ENCODE measurements around the gene UBE3D.

DNA sequence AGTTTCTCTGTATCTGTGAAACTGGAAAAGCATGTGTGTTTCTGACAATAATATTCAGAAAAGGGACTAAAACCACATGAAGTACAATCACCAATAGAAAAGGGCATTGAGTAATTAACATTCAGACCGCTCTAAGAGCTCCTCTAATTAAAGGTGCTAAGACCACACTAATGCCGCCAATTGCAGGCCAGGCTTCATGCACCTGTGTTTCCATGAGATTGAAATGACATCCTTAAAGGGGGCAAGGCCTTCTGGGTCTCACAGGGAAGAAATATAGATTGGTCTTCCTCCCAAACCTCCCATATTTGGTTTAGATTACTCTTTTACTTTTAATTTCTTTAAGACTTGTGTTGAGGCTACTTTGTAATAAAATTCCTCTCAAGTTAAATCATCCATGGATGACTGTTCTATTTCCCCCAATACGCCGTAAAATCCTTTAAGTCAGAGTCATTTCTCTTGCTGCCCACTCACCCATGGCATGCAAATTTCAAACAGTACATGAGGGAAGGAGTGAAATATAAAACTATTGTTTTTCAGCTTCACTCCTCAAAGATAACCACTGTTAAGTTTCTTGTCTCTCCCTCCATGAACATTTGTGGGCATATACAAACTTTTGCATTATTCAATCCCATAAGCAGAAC lies 110.6 kb downstream of the UBE3D start:
- TF ChIP-seq CTCF (IDR thresholded peaks at IDR 0.05), result no peak
- no peak for TF ChIP-seq TCF7L2 (IDR thresholded peaks at IDR 0.05; ENCODE audit: low read depth, low read length)
- TF ChIP-seq, protein P1, sequence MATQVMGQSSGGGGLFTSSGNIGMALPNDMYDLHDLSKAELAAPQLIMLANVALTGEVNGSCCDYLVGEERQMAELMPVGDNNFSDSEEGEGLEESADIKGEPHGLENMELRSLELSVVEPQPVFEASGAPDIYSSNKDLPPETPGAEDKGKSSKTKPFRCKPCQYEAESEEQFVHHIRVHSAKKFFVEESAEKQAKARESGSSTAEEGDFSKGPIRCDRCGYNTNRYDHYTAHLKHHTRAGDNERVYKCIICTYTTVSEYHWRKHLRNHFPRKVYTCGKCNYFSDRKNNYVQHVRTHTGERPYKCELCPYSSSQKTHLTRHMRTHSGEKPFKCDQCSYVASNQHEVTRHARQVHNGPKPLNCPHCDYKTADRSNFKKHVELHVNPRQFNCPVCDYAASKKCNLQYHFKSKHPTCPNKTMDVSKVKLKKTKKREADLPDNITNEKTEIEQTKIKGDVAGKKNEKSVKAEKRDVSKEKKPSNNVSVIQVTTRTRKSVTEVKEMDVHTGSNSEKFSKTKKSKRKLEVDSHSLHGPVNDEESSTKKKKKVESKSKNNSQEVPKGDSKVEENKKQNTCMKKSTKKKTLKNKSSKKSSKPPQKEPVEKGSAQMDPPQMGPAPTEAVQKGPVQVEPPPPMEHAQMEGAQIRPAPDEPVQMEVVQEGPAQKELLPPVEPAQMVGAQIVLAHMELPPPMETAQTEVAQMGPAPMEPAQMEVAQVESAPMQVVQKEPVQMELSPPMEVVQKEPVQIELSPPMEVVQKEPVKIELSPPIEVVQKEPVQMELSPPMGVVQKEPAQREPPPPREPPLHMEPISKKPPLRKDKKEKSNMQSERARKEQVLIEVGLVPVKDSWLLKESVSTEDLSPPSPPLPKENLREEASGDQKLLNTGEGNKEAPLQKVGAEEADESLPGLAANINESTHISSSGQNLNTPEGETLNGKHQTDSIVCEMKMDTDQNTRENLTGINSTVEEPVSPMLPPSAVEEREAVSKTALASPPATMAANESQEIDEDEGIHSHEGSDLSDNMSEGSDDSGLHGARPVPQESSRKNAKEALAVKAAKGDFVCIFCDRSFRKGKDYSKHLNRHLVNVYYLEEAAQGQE (IDR thresholded peaks at IDR 0.05; ENCODE audit: insufficient read depth in 1 of 2, low read depth in 2 of 2, low read length in 1 of 2), result no peak
- TF ChIP-seq SIN3A (IDR thresholded peaks at IDR 0.05; ENCODE audit: borderline replicate concordance, insufficient read depth, low read depth, low read length), result no peak
- no peak for TF ChIP-seq POLR2AphosphoS5 (IDR thresholded peaks at IDR 0.05; ENCODE audit: low read depth, low read length)
